OCI-LY1 (cell line): ENCODE results near the gene MPL.

Experiments used
- CTCF ChIP-seq: fragments of 200-600 bp; sonication (generic), shearing (Covaris generic); IDR thresholded peaks from 2 replicates; pipeline ENCODE4 v1.5.1; 2017; ENCODE audit warnings: mild to moderate bottlenecking, antibody characterized with exemption, low read length, moderate library complexity, mixed read lengths
- EZH2 ChIP-seq: fragments of 200-600 bp; sonication (generic), shearing (Covaris generic); IDR thresholded peaks from 2 replicates; pipeline ENCODE4 v1.8.0; 2017; ENCODE audit warnings: borderline replicate concordance, mixed run types, mild to moderate bottlenecking, antibody characterized with exemption, low read length, moderate library complexity, mixed read lengths

DNA sequence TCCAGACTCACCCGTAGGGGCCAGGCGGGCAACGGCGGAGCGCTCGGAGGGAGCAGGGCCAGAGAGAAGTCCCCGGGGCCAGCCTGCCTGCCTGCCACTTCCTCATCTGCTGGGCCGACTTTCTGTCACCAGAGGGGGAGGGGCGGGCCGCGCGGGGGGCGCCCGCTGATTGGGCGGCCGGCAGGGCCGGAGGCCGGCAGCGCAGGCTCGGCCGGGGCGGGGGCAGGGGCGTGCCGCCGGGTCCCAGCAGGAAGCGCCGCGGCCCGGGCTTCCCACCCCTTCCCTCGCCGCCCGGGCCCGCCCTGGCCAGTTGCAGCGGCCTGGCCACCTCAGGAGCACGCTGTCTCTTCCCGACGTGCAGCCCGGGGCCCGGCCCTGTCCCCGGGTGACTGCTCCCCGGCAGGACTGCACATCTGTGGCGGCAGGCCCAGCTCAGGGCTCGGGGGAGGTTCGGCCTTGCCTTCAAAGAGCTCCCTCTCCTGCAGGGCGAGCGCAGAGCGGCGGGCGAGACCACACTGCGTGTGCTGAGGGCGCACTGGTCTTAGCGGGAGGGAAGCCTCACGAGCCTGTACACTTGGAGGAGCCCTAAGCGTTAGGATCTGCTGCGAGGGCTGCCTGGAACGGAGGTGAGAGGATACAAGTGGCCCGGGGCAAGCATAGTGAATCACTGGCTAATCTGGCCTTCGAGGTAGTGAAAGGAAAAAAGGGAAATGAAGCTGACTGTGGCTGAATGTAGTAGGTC is 30.5 kb downstream of the MPL start, which contains the start of gene ELOVL1:
- TF ChIP-seq CTCF (peak; percentile 51), EZH2 (no peak)
